Stomach smooth muscle (tissue), 2 donors: ENCODE measurements around the gene ECT2.
"Not testable (repeated sequence)": the region's sequence is repeated elsewhere in the genome, so short reads cannot be mapped to it uniquely, and the experiment has no call there.

ENCODE experiments used
- H3K27ac ChIP-seq: one replicate; pipeline ENCODE4 v1.7.0; 2013; ENCODE audit warnings: mild to moderate bottlenecking, low read length, inconsistent platforms
- H3K27me3 ChIP-seq, 2 donors: one replicate each; pipeline ENCODE4 v1.7.0; 2013; ENCODE audit warnings: low read length in 2 of 2; ENCODE audit not compliant: insufficient read depth in 2 of 2, control insufficient read depth in 1 of 2
- H3K36me3 ChIP-seq, 2 donors: one replicate each; pipeline ENCODE4 v1.7.0; 2013; ENCODE audit warnings: low read length in 2 of 2; ENCODE audit not compliant: control insufficient read depth in 2 of 2, insufficient read depth in 2 of 2
- H3K4me1 ChIP-seq: one replicate; pipeline ENCODE4 v1.7.0; 2013; ENCODE audit warnings: low read length; ENCODE audit not compliant: control insufficient read depth, insufficient read depth
- H3K4me3 ChIP-seq, 2 donors: one replicate each; pipeline ENCODE4 v1.7.0; 2013; ENCODE audit warnings: low read length in 2 of 2
- H3K9ac ChIP-seq, 2 donors: one replicate each; pipeline ENCODE4 v1.7.0; 2013; ENCODE audit warnings: low read length in 2 of 2, mild to moderate bottlenecking in 1 of 2
- H3K9me3 ChIP-seq, 2 donors: one replicate each; pipeline ENCODE4 v1.7.0; 2013; ENCODE audit warnings: low read length in 2 of 2; ENCODE audit not compliant: control insufficient read depth in 2 of 2
- donor health status: healthy.
- donor health status: Pancreatic carcinoma.

ECT2 gene

DNA sequence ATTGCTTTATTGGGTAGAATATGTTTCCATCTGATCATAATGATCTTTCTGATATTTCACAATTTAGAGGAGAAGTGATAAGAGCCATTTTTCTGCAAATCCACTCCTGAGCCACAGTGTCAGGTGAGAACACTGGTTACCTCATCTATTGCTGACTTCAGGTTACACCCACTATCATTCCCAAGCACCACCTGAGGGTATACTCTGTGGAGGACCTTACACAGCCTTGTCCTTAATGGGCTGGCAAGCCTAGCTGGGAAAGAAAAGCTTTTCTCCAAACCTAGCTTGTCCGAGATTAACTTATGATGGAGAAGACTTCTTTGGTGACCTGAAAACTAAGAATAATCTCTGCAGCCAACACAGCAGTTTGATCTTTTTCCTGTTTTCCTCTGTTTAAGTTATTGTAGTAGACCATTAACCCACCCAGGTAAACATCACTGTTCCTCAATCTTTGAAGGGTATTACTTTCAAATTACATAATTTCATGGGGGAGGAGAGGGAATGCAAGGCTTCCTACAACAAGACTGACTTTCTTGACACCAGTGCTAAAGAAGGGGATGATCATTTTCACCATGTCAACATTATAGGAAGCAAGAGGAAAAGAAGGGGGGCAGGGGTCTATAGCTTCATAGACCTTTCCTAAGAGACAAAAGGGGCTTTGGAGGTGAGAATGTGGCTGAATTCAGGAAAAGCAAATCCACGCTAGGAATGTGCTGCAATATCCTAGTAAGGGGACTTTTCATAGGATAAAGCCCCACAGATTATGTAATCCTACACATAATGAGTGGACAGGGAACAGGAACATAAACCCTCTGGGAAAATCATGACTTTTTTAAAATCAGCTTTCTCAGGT lies 41.4 kb upstream of the ECT2 start:
- no peaks in the 10 kb centered on the region for H3K27me3 ChIP-seq
- peaks cover 8% of the 10 kb centered on the region for H3K4me1 ChIP-seq
- H3K27ac ChIP-seq = no peak overlapping the region
- peak overlapping the region; percentile 1 to 70 for H3K9ac ChIP-seq
- no peaks in the 10 kb centered on the region for H3K36me3 ChIP-seq
- peak overlapping the region; percentile 90 to 95 for H3K4me3 ChIP-seq
- H3K9me3 ChIP-seq = no peaks in the 10 kb centered on the region

DNA sequence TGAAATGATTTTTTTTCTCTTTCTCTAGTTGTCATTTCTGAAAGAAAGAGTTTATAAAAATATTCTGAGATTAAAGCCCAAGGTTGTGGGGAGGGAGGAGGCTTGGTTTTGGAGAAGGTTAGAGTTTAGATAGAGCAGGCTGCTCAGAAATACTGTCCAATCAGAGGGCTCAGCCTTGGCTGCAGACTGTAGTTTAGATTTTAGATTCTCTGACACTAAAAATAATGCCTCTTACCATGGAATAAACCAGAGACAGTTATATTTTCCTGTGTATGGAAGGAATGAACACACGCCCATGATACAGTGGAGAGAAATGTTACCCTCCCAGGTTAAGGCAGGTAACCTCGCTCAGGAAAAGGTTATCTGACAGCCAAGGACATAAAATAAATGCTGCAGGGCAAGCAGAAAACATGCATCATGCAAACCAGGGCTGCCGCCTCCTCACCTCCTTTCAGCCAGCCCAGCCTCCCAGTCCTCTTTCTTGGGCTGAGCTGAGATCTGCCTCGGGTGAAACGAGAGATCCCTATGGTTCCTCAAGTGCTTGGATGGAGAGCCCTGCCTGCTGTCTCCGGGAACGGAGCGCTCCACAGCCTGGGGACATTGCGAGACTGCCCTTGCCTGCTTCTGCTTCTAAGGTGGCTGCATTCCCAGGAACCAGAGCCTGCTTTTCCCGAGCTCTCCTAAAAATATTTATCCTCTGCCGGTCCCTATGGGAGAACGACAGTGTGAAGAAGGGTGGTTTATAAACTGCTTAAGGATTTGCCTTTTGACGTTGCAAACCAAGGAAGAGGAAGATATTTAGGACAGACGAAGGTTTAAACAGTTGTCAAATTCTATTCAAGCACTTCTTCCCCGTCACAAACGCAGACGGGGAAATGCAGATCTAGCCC lies 40.5 kb upstream of the ECT2 start:
- H3K36me3 ChIP-seq = no peaks in the 10 kb centered on the region
- peaks cover 8% of the 10 kb centered on the region for H3K4me1 ChIP-seq
- H3K27ac ChIP-seq = peak overlapping the region; percentile 85
- no peaks in the 10 kb centered on the region for H3K27me3 ChIP-seq
- peak overlapping the region; percentile 90 to 95 for H3K4me3 ChIP-seq
- H3K9ac ChIP-seq = peak overlapping the region; percentile 70 to 86
- no peaks in the 10 kb centered on the region for H3K9me3 ChIP-seq

DNA sequence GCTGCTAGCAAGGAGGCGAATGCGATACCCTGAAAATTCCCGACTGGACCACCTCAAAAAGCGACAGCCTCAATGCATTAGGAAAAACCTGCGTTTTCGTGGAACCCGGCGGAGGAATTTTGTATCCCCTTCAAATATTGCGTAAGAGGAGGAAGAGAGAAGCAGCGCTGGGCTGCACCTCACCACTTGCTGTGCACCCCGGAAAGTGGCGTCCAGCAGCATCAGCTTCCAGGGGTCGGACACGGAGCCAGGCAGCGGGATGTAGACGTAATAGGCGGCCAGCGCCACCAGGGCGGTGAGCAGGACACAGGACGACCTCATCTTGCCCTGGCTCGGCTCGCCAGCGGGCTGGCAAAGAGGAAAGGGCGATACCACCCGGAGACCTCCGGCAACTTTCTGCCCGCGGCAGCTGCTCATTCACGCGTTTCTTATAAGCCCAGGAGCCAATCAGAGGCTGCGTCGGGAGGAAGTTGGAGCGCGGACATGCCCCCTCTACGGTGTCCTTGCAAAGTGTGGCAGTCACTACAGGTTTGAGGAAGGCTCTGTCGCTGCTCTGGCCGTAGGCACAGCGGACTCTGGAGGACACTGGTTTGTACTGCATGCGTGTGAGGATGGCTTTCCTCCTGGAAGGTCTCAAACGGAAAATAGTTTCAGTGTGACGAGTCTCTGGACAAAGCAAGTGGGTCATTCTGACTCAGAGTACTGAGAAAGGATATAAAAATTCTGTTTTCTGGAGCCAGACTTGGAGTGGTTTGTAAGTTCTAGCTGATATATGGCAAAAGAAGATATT lies 39.7 kb upstream of the ECT2 start, which contains the start of gene NCEH1:
Gene NCEH1 (minus strand): TSS at position 404 of the 790 bp plus-strand sequence. CDS start 83 bp downstream, at position 321.
- no peaks in the 10 kb centered on the region for H3K36me3 ChIP-seq
- H3K4me3 ChIP-seq = peak within 1 kb of the TSS; percentile 90 to 95
- peak within 1 kb of the TSS; percentile 70 to 86 for H3K9ac ChIP-seq
- H3K4me1 ChIP-seq = peaks cover 8% of the 10 kb centered on the region
- no peaks in the 10 kb centered on the region for H3K9me3 ChIP-seq
- H3K27me3 ChIP-seq = no peaks in the 10 kb centered on the region
- peak within 1 kb of the TSS; percentile 85 for H3K27ac ChIP-seq

DNA sequence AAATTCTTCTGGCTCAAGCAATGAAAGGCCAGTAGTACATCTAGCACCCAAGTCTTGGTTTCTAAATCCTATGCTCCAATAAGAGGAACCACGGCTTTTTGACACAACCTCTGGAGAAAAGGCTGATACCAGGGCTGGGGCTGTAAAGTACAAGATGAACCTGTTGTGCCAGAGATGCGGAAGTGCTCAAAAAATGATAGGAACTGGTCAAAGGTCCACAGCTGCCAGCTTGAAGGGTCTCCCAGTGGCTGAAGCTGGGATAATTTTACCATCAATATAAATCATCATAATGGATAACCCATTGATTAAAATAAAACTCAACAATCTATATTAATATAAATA lies 39.1 kb upstream of the ECT2 start:
- Histone ChIP-seq H3K4me3 (peak overlapping the region; percentile 90 to 95), H3K9ac (peak overlapping the region; percentile 70 to 86), H3K27ac (peak overlapping the region; percentile 85), H3K27me3 (no peaks in the 10 kb centered on the region), H3K36me3 (no peaks in the 10 kb centered on the region), H3K9me3 (no peaks in the 10 kb centered on the region), H3K4me1 (peaks cover 8% of the 10 kb centered on the region)

DNA sequence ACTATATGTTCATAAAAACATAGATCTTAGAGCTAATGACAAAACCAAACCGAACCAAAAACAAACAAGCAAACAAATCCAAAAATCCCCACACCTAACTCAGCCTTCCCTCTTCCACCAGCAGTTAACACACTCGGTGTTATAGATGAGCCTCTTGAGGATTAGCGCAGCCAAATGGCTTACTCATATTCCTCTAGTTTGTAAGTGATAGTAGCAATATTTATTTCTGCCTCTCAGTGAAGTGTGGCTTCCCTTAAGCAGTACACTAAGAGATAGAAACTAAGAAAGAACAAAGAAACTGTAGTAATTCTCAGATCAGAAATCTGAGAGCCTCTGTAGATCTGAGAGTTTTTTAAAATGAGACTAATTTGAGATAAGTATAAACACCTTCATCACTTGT lies 37.2 kb upstream of the ECT2 start:
- Histone ChIP-seq H3K4me3 (no peak overlapping the region), H3K9me3 (no peaks in the 10 kb centered on the region), H3K4me1 (peaks cover 8% of the 10 kb centered on the region), H3K9ac (no peak overlapping the region), H3K36me3 (no peaks in the 10 kb centered on the region), H3K27me3 (no peaks in the 10 kb centered on the region), H3K27ac (no peak overlapping the region)

DNA sequence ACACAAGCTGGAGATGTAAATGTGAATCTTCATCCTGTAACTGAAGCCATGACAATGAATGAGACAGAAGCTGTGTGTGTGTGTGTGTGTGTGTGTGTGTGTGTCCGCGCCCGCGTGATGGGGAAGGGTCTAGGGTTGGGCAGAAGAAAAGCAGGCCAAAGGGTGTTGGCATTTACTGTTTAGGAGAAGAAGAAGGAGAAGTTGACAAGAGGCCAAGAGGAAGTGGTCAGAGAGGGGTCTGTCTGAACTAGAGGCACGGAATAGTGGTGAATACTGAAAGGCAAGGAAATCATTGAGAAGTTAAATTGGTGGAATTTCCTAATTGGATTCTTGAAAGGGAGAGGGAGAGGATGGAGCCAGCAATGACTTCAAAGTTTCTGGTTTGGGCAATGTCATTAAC lies 34.0 kb upstream of the ECT2 start:
- no peaks in the 10 kb centered on the region for H3K4me1 ChIP-seq
- H3K9me3 ChIP-seq = peaks cover 4 to 7% of the 10 kb centered on the region in 2 donors
- H3K4me3 ChIP-seq = no peak overlapping the region
- no peaks in the 10 kb centered on the region for H3K27me3 ChIP-seq
- no peaks in the 10 kb centered on the region for H3K36me3 ChIP-seq
- H3K27ac ChIP-seq = no peak overlapping the region
- no peak overlapping the region for H3K9ac ChIP-seq

DNA sequence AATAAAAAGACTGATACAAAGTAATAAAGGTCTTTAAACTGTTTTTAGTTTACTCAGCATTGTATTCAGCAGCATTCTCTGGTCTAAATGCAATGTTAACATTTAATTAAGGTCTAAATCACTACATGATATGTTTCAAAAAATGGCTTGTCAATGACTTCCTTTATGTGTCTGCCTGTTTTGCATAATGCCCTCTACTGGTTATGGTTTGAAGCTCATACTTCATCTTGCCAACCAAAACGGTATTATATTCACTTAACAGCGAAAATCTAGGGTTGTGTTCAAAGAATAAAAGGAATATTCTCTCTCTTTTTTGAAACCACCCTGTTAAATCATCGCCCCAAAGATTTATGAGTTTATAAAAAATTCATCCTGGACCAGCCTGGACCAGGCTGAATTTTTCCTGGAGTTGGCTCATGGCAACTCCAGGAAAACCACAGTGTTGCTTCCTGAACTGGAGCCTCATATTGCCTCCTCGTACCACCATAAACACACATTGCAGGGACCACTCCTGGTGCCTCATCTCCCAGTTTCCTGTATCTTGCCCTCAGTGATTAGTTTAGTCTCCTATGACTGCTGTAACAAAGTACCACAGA lies 32.9 kb upstream of the ECT2 start:
- H3K27me3 ChIP-seq = no peaks in the 10 kb centered on the region
- no peak overlapping the region for H3K27ac ChIP-seq
- H3K4me3 ChIP-seq = no peak overlapping the region
- no peaks in the 10 kb centered on the region for H3K4me1 ChIP-seq
- no peak overlapping the region for H3K9ac ChIP-seq
- H3K9me3 ChIP-seq = peaks cover 4 to 7% of the 10 kb centered on the region in 2 donors
- no peaks in the 10 kb centered on the region for H3K36me3 ChIP-seq

DNA sequence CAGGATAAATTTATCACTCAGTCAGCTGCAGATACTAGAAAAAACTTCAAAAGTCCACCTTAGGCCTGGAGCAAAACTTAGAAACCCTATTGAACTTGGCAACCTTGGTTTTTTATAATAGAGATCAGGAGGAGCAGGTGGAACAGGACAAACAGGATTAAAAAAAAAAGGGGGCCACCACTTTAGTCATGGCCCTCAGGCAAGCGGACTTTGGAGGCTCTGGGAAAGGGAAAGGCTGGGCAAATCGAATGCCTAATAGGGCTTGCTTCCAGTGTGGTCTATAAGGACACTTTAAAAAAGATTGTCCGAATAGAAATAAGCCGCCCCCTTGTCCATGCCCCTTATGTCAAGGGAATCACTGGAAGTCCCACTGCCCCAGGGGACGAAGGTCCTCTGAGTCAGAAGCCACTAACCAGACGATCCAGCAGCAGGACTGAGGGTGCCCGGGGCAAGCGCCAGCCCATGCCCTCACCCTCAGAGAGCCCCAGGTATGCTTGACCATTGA lies 27.9 kb upstream of the ECT2 start:
- not testable (repeated sequence) for H3K9me3 ChIP-seq, H3K27ac ChIP-seq, H3K4me3 ChIP-seq, H3K27me3 ChIP-seq, H3K4me1 ChIP-seq, H3K9ac ChIP-seq, H3K36me3 ChIP-seq

DNA sequence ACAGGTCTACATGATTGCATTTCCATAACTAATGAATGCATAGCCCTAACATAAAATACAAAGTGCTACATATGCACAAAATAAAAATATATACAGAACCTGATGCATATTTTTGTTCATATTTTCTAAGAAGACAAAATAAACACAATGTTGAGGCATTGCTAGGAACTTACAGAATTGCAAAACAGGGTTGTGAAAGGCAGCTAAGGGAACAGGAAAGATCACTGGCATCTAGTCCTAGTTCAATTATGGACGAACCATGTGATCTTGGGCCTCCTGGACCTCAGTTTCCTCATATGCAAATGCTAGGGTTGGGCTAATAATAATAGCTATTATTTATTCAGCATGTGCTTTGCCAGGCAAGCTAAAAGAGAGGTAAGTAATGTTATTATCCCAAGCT lies 24.1 kb upstream of the ECT2 start:
- Histone ChIP-seq H3K27me3 (no peaks in the 10 kb centered on the region), H3K27ac (no peak overlapping the region), H3K4me1 (no peaks in the 10 kb centered on the region), H3K9ac (no peak overlapping the region), H3K4me3 (no peak overlapping the region), H3K36me3 (no peaks in the 10 kb centered on the region), H3K9me3 (no peaks in the 10 kb centered on the region)

DNA sequence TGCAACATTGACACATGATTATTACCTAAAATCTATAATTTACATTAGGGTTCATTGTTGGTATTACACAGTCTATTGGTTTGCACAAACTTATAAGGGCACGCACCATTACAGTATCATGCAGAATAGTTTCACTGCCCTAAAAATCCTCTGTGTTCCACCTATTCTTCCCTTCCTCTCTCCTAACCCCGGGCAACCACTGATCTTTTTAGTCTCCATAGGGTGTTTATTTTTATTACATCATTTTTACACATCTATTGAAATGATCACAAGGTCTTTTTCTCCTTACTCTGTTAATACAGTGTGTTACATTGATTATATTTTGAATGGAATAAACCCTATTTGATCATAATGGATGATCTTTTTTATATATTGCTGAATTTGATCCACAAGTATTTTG lies 15.5 kb upstream of the ECT2 start:
- H3K4me3 ChIP-seq = no peak overlapping the region
- H3K9ac ChIP-seq = no peak overlapping the region
- H3K36me3 ChIP-seq = no peaks in the 10 kb centered on the region
- H3K4me1 ChIP-seq = no peaks in the 10 kb centered on the region
- H3K27me3 ChIP-seq = no peaks in the 10 kb centered on the region
- no peak overlapping the region for H3K27ac ChIP-seq
- no peaks in the 10 kb centered on the region for H3K9me3 ChIP-seq
